Activated CD4-positive, alpha-beta T cell treated with anti-CD3 and anti-CD28 coated beads for 48 hours (primary cell): ENCODE measurements around the gene FAM53B.
"Not testable (repeated sequence)": the region's sequence is repeated elsewhere in the genome, so short reads cannot be mapped to it uniquely, and the experiment has no call there.

Experiments
- DNase-seq: peaks from one replicate; pipeline ENCODE4 v3.0.0-alpha.2; 2020

Gene FAM53B

DNA sequence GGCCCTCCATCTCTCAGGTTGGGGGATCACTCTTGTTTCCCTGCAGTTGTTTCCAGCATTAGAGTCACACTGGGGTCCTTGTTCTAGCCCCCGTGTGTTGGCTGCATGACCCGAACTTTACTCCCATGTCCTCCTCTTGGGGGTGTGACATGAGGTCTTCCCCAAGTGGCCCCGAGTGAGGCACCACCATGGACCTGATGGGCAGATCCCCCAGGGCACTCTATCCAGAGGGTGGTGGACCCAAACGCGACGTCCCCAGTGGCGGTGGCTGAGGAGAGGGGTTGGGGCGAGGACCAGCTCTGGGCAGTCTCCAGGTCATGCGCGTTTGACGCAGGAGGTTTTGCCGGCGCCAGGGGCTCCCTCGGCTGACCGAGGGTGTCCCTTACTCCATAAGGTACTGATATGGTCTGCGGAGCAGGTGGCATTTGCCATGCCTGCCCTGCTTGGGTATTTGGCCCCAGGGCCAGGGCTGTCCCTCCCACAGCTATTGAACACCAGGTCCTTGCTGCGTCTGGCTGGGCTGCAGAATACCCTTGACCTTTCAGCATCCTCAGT is 150.7 kb downstream of the FAM53B start:
- no peak for DNase-seq

DNA sequence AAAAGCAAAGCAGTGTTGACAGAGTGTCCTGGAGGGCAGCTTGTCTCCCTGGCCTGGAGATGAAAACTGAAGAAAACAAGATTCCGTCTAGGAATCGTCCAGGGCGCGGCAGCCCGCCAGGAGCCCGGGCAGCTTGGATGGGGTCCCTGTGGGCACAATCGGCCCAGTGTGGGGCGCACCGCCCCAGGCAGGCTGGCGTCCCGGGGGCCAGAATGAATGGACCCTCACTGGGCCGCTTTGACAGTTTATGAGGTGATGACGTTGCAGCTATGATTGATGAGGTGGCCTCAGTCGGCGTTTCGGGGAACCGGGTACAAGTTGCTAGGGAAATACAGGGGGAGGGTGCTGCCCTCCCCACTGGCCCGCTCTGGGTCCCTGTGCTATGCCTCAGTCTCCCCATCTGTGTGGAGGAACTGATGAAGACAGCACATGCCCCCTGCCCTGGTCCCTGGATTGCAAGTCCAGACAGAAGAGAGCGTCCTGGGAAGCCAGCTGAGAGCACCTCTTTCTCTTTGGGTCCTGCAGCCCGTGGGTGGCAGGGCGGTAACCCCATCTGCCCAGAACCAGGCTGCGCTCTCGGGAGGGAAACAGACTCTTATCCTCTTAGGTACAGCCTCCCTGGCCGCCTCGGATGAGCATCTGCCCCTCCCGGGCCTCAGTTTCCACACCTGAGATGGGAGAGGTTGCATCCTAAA is 151.3 kb downstream of the FAM53B start:
- no peak for DNase-seq

DNA sequence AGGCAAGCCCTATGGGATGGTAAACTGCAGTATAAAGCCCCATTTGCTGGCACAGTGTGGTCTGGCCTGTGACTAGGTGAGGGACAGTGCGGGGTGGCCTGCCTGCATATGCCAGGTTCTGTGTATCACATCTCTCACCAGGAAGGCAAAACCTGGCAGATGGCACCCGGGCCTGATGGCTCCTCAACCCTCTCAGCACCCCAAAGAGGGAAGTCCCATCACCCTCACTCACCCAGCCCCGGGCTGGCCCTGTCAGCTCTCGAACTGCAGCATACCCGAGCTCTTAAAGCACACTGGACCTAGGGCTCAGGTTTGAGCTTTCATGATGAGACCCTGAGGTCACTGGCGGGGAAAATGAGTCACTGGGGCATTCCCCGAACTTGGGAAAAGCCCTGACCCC is 152.1 kb downstream of the FAM53B start:
- no peak for DNase-seq

DNA sequence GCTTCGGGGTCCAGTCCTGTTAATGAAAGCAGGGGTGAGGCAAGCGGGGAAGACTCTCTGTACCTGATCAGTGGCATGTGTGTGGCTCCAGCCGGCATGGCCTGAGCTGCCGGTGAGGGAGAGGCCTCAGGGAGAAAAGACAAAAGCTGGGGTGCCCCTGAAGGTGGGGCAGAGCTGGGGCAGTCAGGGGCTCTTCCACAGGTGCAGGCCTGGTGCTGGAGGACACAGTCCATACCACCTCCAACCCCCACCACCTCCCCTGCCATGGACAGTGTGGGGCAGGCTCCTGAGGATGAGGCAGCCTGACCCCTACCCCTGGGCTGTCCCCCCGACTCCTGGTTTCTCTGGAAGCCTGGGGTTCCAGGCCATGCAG is 153.1 kb downstream of the FAM53B start:
- DNase-seq, result no peak

DNA sequence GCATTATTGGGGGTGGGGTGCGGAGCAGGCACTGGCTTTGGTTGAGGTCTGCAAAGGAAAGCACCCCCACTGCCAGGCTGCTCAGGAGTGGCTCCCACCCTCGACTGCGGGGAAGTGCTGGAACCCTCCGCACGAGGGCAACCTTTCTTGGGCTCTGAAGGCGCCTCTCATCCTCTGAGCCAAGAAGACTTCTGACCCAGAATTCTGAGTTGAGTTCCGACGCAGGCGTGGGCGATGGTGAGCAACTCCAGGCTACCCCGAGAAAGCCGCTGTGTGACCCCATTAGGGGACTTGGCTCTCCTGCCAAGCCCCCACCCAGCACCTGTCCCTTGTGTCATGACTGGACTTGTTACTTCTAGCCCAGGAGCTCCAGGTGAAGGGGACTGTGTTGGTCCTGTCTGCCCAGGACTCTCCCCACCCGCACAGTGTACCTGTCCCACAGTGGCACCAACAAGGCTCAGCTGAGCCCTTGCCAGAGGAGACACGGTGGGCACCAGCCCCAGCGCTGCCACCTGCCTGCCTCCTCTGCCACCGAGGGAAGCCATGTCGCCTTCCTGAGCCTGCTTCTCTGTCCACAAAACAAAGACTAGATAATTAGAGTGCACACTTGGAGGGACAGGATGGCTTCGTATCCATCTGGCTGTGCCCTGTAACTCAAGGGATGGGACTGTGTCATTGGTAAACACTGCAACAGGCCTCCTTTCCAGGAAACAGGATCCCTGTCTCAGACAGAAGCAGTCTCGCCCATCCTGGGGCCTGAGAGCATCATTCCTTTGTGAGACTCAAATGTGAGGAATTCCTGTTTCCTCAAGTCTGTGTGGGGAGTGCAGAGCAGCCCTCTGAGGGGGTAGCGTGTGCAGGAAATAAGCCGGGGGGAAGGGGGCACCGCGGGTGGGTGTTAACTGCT is 153.7 kb downstream of the FAM53B start:
- no peak for DNase-seq

DNA sequence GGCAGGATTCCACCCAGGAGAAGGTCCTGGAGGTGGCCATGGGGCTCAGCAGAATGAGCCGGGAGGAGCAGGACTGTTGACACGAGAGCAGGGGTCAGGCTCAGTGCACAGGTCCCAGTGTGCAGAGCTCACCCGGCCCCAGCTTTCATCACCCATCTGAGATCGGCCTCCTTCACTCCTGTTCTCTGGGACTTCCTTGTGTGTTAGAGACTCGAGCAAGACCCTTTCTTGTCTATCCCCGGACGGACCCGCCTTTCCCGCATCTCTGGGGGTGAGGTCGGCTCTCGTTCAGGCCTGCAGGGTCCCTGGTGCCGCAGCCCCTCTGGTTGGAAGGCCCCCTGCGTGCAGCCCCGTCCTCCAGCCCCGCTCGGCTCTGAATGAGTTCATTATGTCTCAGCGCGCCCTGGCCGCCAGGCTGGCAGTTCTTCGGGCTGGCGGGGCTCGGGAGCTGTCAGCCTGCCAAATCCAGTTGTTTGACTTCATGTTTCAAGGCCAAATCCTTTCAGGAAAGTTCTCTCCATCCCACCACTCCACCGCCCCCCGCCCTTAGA is 154.6 kb downstream of the FAM53B start:
- DNase-seq, result no peak

DNA sequence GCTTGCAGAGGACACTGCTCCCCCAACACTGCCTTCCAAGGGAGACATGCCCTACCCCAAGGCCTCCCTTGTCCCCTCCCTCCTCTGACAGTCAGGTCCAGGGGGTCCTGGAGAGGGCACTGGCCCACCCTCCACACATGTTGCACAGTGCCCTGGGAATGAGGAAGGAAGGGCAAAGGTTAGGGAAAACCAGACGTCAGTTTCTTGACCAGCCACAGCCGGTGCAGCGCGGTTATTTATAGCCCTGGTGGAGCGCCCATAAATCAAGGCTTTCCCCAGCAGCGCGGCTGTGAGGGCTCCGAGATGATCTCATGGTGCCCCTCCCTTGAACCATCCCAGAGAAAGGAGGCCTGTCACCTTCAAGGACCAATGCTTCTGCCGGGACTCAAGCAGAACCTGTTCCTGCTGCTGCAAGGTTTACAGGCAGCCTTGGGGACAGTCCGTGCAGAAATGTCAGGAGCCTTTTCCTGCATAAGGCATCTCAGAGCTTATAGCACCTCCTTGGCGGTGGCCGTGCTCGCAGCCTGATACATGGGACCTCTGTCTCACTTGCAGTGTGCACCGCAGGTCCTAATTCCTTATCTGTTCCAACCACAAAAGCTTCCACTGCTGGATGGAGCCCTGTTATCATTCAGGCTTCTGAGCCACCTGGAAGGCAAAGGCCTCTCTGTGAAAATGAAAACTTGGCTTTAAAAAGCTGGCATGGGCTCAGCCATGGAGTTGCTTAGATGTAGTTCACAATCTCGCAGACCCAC is 155.3 kb downstream of the FAM53B start:
- no peak for DNase-seq

DNA sequence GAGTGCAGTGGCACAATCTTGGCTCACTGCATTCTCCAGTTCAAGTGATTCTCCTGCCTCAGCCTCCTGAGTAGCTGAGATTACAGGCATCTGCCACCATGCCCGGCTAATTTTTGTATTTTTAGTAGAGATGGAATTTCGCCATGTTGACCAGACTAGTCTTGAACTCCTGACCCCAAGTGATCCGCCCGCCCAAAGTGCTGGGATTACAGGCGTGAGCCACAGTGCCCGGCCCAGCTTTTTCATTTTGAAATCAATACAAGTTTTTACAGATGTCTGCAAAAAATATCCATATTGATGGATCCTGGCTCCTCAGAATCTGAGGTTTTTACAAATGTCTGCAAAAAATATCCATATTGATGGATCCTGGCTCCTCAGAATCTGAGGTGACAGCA is 155.8 kb downstream of the FAM53B start:
- not testable (repeated sequence) for DNase-seq

DNA sequence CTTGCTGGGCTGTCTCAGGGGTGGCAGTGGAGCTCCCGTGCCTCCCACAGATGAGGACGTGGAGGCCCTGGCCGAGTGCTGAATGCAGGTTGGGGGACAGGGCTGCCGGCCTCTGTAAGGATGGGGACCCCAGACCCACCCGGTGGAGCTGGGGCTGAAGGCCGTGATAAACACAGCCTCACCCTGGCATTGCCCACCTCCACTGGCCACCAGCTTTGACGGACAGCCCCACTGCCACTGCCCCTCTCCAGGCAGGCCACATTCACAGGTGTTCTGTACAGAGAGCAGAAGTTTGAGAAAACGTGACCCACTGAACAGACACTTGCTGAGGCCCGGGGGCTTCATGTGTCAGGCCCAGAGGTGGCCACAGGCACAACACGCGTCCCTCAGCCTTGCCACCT is 156.4 kb downstream of the FAM53B start:
- DNase-seq, result no peak

DNA sequence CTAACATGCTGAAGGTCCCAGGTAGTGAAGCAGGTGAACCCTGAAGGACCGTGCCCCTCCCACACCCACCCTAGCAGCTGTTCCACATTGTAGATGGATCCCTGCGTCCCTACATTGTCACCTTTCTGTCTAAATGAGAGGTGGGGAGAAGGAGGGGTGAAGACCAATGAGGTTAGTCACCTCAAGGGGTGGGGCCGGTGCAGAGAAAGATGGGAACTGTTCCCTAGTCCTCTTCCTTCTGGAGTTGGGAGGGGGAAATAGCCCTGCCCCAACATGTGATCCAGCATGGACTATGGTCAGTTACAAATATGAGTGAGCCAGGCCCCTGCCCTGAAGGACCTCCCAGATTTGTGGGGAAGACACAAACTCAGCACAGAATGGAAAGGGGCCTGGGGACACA is 158.0 kb downstream of the FAM53B start:
- no peak for DNase-seq

DNA sequence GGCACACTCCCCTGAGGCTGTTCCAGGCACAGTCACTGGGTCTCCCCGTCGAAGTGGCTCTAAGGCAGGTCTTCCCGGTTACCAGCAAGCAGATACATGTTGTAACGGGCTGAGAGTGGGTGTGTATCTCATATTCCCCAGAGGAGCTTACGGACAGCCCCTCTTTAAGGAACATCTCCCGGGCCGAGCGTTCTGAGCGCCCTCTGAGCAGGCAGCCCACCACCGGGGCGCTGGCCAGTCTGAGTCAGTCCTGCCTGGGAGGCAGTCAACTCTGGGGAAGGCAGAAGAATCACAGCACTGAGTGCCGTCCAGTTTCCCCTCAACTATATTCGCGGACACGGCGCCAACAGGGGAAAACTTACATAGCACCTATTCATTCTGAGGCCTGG is 165.2 kb downstream of the FAM53B start:
- DNase-seq, result no peak

DNA sequence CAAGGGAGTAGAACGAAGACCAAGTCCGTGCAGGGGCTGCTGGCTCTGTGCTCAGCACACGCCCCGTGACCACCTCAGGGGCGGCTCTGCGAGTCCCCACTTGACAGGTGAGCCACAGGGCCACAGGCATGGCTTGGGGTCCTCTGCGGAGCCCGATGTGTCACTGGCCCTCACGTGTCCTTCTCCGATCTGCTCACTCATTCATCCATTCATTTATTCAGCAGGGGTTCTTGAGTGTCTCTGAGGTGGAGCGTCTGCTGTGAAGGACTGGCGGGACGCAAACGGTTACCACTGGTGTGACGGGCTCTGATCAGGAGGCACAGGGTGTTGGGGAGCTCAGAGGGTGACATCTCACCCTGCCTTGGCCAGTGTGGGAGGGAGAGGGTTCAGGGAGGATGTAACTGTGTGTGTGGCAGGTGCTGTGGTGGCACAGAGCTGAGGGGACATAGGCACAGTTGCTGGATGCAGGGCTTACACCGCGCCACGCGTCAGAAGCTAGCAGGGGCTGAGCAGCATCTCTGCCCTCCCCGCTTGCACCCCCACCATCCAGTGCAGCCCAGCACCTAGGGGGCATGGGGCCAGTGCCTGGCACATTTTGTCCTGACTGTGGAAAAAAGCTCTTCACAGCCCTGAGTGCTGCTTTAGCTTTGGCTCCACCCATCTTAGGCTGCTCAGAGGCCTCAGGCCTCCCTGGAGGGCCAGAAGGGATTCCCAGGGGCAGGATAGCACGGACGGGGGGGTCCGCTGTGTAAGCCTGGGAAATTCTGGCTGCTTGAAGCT is 165.8 kb downstream of the FAM53B start:
- no peak for DNase-seq

DNA sequence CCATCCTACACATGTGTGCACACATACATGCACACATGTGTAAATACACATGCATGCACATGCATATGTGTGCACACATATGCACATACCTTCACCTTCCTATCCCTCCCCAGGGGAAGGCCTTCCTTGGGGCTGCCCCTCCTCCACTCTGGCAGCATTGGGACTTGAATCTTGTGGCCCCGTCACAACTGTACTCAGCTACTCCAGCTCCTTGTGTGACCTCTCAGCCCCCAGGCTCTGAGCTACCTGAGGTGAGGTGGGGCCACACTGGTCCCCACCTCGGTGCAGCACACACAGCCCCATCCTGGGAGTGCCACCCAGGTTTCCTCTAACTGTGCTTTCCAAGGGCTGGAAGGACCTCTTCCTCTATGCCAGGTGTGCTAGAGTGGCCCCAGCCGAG is 166.5 kb downstream of the FAM53B start:
- no peak for DNase-seq

DNA sequence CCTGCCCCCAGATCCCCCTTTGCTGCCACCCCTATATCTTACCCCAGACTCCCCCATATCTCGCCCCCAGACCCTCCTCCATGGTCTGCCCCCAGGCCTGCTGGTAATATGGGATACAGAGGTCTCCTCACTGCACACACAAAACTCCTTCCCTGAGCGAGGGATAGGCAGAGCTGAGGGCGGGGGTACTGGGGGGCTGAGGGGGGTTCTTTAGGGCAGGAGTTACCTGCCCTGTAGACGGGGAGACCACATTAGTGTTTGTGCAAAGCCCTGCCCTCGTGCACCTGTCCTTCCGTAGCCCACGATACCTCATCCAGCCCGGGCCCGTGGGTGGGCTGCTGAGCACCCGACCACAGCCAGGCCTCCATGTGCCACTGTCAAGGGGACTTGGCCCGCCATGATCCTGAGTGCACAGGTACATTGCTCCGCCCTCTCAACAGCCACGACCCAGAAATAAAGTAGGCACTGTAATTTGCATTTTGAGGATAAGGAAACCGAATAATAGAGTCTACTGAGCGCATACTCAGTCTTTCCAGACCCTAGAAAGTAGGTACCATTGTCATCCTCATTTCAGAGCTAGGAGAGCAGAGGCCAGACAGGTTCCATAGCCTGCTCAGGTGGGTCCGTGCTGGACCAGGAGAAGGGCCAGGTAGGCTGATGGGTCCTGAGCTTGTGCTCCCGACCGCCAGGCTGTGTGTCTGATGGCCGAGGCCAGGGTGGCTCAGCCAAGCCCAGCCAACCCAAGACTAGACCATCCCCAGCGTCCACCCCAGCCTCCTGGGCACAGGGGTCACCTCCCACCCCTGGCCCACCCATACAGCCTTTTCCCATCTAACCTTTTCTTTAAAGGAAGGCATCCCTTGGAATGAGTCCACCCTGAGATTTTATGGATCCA is 167.4 kb downstream of the FAM53B start:
- DNase-seq, result no peak

DNA sequence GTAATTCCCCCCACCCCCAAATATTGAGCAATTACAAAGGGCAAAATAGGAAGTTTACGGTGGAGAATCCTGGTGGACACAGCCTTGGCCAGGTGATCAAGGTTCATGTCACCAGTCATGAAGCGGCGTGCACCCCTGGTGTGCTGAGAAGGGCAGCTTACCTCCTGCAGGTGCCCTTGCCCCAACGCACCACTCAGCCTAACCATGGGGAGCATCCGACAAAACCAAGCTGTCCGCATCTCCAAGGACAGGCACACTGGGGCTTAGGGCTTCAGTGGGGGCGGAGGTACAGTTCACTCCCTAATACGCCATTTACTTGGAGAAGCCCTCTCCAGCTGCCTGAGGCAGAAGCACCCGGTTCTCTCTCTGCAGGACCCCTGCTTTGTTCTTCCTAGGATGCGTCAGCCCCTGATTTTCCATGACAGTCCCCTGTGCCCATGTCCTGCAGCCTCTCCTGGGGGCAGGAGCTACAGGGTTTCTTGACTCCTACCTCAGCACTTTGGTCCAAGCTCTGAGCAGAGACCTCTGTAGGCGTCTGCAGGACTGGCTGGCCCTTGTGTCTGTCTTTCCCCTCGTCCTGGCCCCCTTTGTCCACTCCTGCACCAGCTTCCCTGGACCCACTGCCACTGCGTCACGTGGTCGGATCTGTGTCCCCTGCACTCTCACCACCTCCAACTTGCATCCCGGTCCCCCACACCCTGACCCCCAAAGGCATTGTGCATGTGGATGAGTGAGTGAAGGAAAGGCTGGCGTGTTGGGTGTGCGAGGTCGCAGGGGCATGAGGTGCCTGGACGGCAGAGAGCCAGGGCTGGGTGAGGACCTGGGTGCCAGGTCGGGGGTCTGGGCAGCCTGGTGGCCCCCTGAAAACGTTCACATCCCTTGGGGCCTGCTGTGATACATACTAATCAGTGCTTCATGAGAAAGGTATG is 168.8 kb downstream of the FAM53B start:
- DNase-seq, result no peak

DNA sequence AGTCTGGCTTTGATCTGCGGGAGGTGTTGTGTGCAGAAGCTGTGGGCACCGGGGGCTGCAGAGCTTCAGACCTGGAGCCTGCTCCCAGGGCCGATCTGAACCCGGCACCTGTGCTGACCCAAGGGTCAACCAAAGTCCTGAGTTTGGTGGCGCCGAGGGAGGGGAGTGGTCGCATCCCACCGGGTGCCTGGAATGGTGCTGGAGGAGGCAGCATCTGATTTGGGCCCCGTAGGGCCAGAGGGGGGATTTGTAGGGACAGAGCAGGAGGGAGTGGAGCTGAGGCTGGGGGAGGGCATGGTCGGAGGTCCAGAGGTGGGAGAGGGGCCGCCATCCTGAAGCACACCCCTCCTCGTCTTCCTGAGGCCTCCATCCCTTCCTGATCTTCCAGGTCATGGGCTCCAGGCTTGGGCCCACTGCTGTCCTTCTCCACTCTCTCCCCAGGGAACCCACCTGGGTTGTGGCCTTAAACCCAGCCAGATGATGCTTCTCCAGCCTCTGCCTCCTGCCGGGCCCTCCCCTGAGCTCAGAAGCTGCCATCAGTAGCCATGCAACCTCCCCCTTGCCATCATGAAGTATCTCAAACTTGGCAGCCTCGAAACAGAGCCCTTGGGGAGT is 169.6 kb downstream of the FAM53B start:
- no peak for DNase-seq

DNA sequence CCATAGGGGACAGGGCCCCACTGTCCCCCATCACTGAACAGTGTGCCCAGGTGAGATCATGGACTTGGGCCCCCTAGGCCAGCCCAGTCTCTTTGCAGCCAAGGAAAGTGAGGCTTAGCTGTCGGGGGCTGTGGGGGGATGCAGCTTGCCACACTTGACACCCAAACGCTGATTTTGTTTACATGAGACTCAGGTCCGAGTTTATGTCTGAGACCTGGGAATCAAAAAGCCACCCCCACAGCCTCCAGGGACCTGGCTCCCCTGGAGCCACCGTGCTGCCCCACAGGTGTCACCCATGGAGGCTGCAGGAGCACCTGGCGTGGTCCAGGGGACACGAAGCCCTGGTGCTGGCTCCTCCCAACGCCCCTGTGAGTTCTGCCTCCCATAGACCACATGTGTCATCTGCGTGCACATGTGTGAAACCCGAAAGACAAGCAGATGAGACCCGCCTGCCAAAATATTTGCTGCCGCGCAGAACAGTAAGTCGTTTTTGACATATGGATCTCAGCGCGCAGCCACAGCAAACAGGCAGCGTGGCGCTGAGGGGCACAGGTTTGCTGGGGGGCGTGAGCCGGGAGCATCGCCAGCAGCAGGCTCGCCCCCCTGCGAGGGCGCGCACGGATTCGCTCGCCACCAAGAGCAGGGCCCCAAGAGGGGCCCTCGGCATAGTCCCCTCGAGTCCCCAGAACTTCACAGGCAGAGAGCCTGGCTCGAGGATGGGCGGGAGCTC is 170.3 kb downstream of the FAM53B start:
- DNase-seq, result no peak

DNA sequence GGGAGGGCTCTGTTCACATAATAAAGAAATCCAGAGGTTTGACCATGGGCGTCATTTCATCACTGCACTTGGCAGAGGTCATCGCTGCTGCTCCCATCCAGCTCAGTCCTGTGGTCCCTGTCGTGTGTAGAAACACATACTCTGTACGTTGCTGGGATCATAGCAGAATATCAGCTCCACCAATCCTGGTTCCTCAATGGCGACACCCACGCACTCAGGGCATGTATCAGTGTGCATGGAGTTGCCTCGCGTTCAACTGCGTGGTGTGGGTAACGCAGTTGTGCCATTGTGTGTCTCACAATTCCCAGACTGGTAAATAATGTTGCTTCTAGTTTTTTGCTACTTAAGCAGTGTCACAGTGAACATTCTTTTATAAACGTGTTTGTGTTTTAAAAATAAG is 171.4 kb downstream of the FAM53B start:
- DNase-seq, result no peak

DNA sequence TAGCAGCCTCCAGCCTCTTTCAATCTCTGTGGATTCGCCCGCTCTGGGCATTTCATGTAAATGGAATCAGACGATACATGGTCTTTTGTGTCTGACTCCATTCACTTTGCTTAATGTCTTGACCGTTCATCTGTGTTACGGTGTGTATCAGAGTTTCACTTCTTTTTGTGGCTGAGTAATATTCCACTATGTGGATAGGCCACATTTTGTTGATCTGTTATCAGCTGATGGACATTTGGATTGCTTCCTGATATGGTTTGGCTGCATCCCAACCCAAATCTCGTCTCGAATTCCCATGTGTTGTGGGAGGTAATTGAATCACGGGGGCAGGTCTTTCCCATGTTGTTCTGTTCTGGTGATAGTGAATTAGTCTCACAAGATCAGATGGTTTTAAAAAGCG is 173.5 kb downstream of the FAM53B start:
- no peak for DNase-seq
